HG02870 (cell line): ENCODE measurements around the gene KCNK4.
"Not testable (repeated sequence)": the region's sequence is repeated elsewhere in the genome, so short reads cannot be mapped to it uniquely, and the experiment has no call there.

Experiments used
- ATAC-seq: cut with Tn5 transposase; IDR thresholded peaks from one replicate; pipeline ENCODE4 v1.9.1; 2021; ENCODE audit warnings: mild to moderate bottlenecking, moderate library complexity; ENCODE audit not compliant: unreplicated experiment

KCNK4 gene

GRCh38 chr11:64322925-64323260 lies 31.8 kb downstream of the KCNK4 start:
- no peak for ATAC-seq

- no peak for ATAC-seq
These were observed 32.3 kb downstream of the KCNK4 start for GRCh38 chr11:64323373-64323772.

DNA sequence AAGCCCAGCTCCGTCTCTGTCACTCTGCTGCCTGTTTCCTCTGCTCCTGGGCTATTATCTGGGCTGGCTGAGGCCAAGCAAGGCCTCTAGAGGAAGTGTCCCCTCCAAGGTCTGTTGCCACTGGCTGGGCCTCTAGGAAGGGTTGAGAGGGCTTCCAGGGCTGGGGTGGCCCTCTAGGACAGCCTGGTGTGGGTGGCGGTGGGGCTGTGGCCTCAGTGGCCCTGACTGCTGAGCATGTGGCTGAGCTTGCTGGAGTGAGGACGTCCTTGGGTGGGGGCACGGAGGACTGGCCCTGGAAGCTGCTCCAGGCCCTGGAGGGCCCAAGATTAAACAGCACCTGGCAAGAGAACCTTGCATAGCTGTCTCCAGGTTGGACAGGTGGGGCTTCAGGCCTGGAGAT lies 32.9 kb downstream of the KCNK4 start:
- ATAC-seq = not testable (repeated sequence)

GRCh38 chr11:64324692-64325469 lies 33.8 kb downstream of the KCNK4 start:
- ATAC-seq = no peak

- no peak for ATAC-seq
These were observed 36.3 kb downstream of the KCNK4 start for GRCh38 chr11:64327375-64327774.

DNA sequence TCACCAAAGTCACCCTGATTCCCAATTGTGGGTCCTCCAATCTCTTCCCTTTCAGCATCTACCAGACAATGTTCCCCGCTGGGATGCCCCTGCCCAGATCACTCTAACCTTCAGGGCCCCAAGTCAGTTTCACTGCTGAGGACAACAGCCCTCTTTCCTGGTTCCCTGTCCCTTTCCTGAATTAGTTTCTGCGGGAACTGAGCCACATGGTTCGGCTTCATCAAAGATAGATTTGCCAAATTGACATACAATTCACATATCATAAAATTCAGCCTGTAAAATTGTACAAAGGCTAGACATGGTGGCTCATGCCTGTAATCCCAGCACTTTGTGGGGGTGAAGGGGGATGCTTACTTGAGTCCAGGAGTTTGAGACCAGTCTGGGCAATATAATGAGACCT lies 36.9 kb downstream of the KCNK4 start:
- ATAC-seq = no peak

GRCh38 chr11:64330888-64331287 lies 39.8 kb downstream of the KCNK4 start:
- no peak for ATAC-seq

DNA sequence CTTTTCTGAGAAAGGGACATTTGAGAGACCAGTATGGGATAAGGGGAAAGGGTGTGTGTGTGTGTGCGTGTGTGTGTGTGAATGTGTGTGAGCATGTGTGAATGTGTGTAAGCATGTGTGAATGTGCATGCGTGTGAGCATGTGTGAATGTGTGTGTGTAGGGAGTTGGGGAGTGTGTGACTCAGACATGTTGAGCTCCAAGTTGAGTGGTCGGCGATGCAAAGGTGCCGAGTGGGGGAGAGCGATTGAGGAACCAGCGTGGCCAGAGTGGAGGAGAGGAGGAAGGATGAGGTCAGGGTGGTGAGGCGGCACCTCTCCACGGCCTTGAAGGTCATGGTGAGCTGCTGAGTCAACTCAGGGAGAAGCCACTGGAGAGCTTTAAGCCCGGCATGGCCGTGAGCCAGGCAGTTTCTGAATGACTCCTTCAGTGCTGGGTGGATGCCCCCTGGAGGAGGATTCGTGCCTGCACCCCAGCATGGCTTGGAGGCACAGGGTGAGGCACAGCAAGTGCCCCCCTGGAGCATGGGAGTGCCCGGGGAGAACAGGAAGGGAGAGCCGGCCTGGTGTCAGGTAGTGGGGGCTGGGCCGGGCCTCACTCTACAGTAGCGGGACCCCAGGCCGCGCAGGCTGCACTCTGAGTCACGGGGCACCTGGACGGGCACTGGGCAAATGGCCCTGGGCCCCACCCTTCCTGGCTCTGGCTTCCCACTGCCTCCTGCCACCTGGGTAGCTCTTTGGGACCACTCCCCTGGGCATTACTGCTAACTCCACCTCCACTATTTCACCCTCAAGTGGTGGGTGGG lies 40.7 kb downstream of the KCNK4 start:
- peak; percentile 48 for ATAC-seq

DNA sequence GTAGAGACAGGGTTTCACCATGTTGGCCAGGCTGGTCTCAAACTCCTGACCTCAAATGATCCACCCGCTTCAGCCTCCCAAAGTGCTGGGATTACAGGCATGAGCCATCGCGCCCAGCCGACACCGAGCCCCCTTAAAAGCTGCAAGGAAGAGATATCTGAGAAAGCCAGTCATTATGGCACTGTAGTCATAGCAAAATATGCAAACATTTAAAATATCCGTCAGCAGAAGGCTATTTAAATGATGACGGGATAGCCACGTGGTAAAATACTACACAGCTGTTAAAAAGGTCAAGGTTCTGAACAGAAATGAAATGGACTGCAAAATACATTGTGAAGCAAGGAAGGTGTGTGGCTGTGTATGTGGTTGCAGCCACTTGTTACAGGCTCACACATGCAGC lies 42.5 kb downstream of the KCNK4 start:
- no peak for ATAC-seq

DNA sequence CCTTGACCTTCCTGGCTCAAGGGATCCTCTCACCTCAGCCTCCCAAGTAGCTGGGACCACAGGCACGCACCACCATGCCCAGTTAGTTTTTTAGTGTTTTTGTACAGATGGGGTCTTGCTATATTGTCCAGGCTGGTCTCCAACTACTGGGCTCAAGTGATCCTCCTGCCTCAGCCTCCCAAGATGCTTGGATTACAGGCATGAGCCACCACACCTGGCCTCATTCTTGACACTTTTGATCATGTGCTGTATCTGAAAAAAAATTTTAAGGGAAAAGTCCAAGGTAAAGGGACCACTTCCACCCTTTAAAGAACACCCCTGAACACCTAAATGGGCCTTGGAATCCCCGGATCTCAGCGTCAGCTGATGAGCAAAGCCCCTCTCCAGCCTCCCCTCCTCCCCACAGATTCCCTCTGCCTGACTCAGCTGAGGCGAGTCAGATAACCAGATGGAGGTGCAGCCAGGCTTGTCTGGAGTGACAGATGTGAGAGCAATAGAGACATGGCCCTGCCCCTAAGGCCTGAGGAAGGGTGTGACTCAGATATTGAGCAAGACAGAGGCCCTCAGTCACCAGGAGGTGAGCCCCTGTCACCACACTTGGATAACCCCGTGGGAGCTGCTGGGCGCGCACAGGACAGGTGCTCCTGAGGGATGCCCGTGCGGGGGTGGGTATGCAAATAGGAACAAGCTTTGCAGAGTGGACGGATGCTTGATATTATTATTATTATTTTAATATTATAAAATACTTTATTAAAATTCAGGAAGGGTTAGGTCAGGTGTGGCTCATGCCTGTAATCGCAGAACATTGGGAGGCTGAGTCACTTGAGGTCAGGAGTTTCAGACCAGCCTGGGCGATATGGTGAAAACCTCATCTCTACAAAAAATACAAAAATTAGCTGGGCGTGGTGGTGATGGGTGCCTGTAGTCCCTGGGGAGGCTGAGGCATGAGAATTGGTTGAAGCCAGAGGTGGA lies 43.9 kb downstream of the KCNK4 start:
- peak; percentile 71 for ATAC-seq

- no peak for ATAC-seq
These were observed 46.6 kb downstream of the KCNK4 start for GRCh38 chr11:64337538-64338249.

DNA sequence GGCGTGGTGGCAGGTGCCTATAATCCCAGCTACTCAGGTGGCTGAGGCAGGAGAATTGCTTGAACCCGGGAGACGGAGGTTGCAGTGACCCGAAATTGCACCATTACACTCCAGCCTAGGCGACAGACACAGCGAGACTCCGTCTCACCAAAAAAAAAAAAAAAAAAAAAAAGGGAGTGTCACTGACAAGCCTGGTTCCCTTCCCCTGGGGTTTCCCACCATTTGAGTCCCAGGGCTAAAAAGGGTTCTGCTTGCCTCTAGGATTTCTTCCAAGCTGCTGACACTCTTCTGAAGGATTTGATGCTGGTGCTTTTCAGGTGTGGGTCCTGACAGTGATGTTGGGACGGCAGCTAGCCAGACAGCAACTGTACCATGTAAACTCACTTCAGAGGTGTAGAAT lies 47.6 kb downstream of the KCNK4 start:
- ATAC-seq = no peak

- no peak for ATAC-seq
These were observed 48.2 kb downstream of the KCNK4 start for GRCh38 chr11:64339286-64339685.

GRCh38 chr11:64339754-64340408 lies 48.8 kb downstream of the KCNK4 start, which contains the start of gene CCDC88B:
Gene CCDC88B, plus strand, starts transcription at chr11:64340204. Its CDS starts 63 bp downstream, at chr11:64340267.
- ATAC-seq = peak; percentile 39

- ATAC-seq = no peak
These were observed 49.7 kb downstream of the KCNK4 start for GRCh38 chr11:64340671-64341335.

GRCh38 chr11:64341429-64341828 lies 50.3 kb downstream of the KCNK4 start:
- no peak for ATAC-seq

DNA sequence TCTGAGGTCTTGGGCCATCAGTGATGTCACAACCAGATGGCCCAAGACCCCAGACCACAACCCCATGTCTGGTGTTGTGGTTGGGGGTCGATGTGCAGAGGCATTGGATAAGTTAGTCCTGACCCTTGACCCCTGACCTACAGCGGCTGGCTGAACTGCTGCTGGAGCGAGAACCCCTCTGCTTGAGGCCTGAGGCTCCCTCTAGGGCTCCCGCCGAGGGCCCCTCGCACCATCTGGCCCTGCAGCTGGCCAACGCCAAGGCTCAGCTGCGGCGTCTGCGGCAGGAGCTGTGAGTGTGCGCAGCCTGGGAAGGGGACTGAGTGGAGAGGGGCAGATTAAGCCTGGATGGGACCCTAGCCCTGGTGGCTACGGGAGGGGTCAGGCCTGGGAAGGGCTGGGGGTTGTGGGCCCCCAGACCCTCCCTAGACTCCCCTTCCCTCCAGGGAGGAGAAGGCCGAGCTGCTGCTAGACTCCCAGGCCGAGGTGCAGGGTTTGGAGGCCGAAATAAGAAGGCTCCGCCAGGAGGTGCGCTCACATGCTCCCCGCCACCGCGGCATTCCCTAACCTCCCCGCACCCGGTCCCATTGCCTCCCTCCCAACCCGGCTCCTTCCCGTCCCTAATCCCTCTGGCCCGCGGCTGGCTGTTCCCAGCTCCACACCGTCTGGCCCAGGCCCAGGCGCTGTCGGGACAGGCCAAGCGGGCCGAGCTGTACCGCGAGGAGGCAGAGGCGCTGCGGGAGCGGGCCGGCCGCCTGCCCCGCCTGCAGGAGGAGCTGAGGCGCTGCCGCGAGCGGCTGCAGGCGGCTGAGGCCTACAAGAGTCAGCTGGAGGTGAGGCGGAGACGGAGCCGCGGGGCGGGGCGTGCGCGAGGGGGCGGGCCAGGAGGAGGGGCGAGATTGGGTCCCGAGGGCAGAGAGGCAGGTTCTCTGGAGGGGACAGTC lies 51.0 kb downstream of the KCNK4 start:
- ATAC-seq = peak; percentile 43
